Measurements from ENCODE around the gene NCAM1.

The NCAM1 gene

GRCh38 chr11:113090716-113091480 lies 129.7 kb downstream of the NCAM1 start:
- no peak for DNase-seq

GRCh38 chr11:113091481-113091780 lies 130.2 kb downstream of the NCAM1 start:
- no peak for DNase-seq

GRCh38 chr11:113096648-113097047 lies 135.4 kb downstream of the NCAM1 start:
- no peak for DNase-seq

DNA sequence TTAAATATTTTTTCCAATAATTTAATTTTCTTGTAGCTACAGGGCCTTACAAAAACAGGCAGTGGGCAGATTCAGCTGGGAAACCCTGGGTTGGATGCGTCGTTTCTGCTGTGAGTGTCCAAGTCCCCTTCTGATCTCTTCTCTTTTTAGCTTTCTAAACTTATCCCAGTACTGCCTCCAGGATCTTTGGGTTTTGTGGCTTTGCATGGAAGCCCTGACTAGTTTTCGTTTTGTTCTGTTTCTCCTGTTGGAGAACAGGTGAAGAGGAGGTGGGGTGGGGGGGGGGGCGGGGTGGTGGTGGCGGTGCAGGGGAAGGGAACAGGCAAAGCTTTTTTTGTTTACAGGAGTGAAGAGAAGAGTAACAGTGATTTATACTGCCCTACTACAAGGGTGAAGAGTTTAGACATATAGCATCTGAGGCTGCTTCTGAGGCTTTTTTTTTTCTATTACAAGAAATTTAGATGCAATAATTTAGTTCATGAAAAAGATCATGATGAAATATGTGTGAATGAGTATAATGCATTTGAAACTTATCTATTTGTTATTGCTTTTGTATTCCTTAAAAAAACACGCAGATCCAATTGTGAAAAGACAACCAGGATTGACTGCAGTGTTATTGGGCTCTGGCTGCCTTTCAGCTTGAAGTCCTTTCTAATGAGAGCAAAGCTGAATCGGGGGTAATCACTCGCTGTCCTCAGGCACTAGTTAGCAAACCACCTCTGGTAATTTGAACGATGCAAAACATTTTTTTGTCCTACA lies 142.9 kb downstream of the NCAM1 start:
- DNase-seq: no peak

DNA sequence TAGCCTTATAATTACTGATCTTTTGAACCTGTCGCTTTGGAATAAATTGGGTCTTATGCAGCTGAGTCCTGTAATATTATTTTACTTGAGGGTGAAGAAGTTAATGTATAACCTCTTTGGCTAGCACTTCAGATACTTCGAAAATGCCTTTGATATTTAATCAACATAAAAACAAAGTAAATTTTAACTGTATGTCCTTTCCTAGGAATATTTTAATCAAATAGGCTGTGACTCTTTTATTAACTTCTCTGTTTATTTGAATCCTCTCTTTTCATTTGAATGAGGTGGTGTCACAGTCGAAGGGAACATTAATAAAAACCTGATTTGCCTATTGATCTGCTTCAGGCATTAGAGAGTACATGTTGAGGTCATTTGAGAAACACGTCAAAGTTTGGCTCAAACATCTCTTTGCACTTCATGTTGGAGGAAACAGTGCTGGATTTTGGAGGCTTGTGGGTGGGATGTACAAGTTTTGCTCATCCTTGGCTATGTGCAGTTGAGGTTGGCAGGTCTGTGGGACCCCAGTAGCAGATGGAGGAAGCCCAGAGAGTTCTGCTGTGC lies 143.6 kb downstream of the NCAM1 start:
- DNase-seq: no peak

- no peak for DNase-seq
Measured at GRCh38 chr11:113105592-113105991, 144.4 kb downstream of the NCAM1 start.

DNA sequence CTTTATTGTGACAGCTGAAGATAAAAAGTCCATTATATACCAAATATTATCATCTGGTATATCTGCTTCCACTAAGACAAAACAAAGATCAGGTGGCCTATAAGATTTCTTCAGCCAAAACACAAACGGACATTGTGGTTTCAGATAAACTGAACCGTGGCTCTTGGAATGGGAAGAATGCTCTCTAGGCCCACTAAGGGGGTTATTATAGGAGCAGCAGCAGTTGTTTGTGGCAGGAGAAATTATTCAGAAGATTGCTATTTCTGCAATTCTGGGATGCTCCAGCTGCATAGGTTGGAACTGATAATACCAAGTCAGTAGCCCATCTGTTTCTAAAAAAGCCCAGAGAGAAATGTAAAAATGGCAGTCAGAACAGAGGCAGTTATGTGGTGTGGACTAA lies 145.3 kb downstream of the NCAM1 start:
- DNase-seq: no peak

GRCh38 chr11:113110046-113110445 lies 148.8 kb downstream of the NCAM1 start:
- DNase-seq: no peak

DNA sequence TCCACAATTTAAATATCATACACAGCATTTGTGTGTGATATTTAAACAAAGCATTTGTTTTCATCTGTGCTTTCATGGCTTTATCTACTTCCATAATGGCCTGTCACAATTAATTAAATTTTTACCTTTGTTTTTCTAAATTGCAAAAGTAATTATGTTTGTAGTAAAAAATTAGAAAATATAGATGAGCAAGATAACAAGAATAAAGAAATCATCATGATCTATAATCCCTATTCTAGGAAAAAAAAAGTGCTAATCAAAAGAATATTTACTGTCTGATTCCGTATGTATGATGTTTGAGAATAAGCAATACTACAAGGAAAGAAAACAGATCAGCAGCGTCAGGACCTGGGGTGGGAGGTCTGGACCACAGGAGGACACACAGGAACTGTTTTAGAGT lies 149.9 kb downstream of the NCAM1 start:
- no peak for DNase-seq

DNA sequence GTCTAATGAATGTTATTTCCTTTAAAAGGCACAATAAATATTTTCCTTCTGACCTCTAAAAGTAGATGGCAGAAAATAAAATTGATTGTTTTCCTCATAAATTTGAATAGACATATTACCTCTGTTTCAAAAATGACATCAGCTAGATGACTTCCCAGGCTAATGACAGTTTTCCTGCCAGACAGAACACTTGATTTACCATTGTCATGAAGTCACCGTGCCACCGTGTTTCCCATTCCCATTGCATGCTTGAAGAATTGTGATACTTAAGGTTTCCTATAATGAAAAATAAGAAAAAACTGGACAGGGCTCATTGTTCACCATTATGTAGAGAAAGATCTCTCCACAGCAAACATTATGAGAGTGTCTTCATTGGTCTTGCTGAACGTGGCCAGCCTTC lies 151.1 kb downstream of the NCAM1 start:
- DNase-seq: no peak

DNA sequence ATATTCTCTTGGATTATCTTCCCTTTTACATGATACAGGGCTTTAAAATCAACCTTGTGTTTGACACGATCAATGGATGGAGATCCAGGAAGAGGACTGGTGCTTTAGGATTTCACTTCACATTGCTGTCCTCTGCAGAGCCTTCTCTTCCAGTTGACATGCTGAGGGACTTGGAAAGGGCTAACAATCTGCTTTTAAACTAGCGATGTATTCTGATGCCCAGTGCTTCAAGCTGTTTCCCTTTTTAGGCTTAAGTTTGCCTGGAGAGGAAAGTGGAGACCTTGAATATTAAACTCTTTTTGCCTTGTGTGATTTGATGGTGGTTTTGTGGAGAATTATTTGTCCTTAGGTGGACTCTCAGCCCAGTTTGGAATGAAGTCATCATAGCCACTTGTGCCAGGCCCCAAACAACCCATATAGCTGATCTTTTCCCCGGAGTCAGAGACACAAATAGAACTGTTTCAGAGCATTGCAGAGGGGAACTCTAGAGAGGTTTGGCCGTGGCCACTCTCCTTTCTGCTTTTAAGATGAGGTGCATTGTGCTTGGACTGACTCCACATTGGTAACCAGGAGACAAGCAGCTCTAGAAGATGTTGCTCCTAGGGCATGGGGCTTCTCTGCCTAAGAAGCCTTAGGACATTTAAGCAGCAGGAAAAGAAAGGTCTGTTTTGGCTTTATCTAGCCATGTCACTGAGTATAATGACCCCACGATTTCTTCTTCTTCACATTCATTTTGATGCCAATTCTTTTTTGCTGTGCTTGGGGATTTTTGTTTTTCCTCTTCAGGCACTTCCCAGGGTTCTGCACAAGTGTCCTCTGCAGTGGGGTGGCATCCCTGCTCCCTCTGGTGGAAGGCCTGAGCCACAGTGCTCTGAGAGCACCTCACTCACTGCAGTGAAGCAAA lies 152.8 kb downstream of the NCAM1 start:
- no peak for DNase-seq

DNA sequence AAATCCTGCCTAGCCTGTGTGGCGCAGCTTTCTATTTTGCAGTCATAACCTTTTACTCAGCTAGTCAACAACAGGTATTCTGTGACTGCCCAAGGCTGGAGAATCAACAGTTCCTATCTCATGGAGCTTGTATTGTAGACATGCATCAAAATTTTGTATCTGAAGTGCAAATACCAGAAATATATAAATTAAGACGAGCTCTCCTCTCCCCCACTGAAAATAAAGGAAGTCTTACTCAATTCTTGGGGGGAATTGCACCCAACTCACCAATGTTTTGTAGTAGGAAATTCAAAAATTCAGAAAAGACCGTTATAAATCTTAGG lies 153.4 kb downstream of the NCAM1 start:
- no peak for DNase-seq

DNA sequence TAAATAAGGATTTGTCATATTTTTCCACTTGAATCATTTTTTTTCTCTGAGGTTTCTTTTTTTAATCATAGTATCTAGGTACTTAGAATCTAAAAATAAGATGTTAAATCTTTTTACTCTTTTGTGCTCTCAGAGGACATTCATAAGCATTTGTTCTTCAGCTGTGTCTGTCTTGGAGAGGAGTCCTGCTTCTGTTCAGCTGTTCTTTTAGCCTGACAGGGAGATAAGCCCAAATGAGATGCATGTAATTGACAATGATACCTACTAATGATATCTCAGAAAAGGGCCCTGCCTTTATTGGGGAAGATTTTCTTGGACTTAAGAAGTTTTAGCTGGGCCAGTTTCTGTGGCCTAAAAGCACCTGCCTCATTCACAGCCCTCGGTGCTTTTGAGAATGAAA lies 156.9 kb downstream of the NCAM1 start:
- no peak for DNase-seq

- no peak for DNase-seq
Measured at GRCh38 chr11:113119074-113119473, 157.9 kb downstream of the NCAM1 start.

DNA sequence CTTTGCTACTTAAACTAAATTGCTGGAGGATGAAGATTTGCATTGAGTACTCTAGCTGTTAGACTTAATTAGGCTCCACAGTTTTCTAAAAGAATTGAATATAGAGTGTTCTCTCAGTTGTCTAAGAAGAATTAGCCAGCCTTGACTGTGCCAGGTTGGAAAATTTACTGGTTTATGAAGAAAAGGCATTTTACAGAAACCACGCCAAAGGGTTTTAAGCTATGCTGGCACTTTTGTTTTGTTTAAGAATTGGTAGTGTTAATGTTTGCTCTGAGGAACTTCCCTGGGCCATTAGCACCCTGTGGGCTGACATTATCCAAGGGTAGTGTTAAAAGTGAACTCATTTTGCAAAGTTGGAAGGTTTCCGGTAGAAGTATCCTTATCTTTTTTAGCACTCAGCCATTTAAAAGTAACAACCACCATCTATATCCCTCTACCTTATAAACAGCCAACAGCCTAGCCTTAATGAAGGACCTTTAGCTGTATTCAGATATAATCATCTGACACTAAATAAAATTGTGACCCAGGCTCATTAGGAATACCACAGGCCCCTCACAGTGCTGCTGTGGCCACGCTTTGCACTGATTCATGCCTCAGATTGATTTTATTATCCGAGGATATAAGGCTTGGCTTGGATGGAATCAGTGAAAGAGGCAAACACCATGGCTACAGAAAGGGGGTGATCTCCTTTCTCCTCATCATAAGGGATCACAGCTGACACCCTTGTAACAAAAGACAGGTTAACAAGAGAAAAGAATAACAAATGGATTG lies 158.9 kb downstream of the NCAM1 start:
- no peak for DNase-seq

DNA sequence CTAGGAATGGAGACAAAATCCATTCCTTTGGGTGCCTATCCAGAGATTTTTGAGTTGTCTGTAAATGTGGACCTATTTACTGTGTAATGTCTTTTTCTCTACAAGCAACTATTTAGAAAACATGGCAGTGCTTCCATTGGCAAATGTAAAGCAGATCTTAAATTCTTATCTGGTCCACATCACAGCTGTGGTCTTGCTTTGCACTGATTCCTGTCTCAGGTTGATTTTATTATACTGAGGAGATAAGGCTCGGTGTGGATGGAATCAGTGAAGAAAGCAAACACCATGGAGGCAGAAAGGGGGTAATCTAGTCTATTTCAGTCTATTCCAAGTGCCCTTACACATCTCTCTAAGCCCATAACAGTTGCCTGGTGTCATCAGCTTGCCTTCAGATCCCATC lies 160.5 kb downstream of the NCAM1 start:
- DNase-seq: no peak

DNA sequence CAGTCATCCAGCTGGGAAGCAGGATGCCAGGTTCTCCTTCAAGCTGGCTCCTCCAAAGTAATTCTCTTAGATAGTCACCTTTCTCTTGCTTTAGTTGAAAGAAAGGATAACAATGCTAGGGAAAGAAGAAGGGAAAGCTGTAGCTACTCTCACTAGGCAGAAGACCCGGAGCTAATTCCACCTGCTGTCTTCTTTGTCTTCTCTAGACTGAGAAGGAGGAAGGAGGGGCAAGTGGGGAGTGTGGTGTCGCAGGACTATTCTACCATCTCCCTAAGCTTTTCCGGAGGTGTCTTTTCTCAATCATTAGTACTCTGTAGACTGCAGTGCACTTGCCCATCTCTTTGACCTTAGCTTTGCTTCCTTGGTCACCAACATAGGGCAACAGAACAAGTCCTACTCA lies 162.8 kb downstream of the NCAM1 start:
- DNase-seq: no peak

DNA sequence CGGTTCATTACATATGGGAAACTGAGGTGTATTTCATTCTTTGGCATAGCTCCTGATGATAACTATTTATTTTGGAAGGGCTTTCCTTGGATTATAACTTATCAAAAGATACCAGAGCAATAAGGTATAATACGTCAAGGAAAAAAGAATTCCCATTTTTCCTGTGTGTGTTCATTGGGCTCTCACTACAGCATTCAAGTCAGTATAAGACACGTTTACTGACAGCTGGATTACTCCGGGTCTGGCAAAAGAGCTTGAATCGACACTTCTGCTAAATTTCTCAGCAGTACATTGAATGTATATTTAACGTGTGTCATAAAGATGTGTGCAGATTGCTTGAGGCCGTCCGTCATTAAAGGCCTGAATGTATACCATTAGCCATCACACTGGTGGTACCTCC lies 163.4 kb downstream of the NCAM1 start:
- DNase-seq: no peak

- DNase-seq: no peak
Measured at GRCh38 chr11:113129261-113129992, 168.2 kb downstream of the NCAM1 start.

DNA sequence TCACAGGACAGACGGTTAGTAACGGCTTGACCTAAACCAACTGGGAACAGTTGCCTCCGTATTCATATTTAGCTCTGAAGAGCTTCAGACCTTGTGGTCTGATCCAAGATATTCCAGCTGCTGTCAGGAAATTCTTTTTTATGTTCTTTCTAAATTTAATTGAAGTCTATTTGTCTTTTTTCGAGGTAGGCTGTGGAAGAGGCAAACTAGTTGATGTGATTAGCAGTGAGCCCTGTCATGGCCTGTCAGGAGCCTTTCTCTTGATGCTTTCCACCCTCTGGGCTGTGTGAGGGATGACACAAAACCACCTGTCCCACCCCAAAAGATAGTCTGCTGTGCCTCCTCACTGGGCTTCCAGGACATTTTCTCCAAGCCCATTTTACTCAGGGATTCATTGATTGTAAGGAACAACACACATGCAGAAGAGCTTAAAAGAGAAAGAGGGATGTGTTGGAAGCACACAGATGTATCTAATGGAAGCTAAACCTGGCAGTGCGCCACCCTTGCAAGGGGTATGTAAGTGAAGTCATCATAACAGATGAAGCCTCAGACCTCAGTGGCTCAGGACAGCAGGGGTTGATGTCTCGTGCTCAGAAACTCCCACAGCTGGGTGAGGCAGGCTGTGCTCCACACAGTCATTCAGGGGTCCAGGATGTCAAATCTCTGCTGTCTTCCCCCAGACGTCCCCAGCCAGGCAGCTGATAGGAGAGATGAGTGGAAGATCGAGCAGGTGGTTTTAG lies 170.0 kb downstream of the NCAM1 start:
- DNase-seq: no peak

DNA sequence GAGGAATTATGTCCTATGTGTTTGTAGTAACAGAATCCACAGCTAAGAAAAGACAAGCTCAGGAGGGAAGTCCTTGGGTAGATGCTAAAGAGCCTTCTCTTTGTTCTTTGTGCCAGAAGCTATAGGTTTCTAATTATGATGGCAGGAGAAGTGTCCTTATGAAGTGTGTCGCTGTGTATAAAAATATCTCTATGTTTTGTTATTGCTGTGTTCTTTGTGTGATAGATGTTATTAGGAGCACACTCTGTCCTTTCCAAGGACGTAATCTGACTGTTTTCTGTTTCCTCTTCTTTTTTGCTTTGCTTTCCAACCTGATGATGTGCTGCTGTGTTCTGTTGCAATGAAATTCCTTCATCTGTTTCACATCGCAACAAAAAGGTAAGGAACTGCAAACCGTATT lies 171.9 kb downstream of the NCAM1 start:
- DNase-seq: no peak

Data from activated T-cell treated with anti-CD3 and anti-CD28 coated beads, Interleukin-2, amount 50 U/mL, for 1 hour (primary cell).